GM13977 (cell line): Measurements from ENCODE around the gene CLIP4.

Experiments used
- DNase-seq: peaks from one replicate; pipeline ENCODE4 v3.0.0; 2012; ENCODE audit warnings: low spot score
- in situ Hi-C: fragments of 300-500 bp; cut with MboI; formaldehyde crosslinking; loops from one replicate; pipeline ENCODE4 v1.12.0; 2022; ENCODE audit warnings: low sequenced_read_pairs, low pct_unique_long_range_greater_than_20kb, mixed read lengths, inconsistent platforms; ENCODE audit not compliant: unreplicated experiment
- TF ChIP-seq, protein P1 (sequence below): IDR thresholded peaks from 2 replicates; pipeline ENCODE4 v1.5.1; 2012; ENCODE audit warnings: mild to moderate bottlenecking, control low read depth; ENCODE audit not compliant: insufficient read depth; ENCODE audit errors: extremely low read depth, missing control alignments

Gene CLIP4

DNA sequence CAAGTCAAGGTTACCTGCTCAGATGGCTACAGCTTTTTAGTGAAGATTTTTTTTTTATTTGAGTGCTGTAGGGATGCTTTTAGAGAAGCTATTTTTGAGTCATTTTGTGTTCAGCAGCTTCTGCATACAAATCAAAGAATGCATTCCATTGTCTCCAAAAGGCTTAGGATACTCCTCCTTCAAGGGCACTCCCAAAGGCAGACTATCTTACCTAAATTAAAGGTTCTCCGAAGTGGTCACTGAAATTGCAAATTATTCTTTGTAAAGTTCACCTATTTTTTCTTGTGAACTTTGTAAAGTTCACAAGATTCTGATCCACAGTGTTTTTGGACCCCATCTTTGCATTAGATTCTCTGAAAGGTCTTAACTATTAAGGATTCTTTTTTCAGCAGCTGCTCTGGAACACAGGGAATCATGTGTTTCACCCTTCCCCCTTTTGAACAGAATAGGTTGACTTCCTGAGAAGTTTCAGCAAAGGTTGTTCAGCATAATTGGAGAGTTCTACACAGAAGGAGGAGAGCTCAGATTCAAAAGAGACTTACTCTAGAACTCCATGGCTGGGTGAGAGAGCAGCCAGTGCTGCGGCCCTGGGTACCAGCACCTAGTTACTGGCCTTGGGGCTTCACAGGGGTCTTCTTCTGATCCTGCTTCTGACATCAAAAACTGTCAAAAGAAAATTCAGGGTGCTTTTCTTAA is 14.5 kb downstream of the CLIP4 start:
- in situ Hi-C loops = no loop called here
- DNase-seq = no peak
- TF ChIP-seq, protein P1, sequence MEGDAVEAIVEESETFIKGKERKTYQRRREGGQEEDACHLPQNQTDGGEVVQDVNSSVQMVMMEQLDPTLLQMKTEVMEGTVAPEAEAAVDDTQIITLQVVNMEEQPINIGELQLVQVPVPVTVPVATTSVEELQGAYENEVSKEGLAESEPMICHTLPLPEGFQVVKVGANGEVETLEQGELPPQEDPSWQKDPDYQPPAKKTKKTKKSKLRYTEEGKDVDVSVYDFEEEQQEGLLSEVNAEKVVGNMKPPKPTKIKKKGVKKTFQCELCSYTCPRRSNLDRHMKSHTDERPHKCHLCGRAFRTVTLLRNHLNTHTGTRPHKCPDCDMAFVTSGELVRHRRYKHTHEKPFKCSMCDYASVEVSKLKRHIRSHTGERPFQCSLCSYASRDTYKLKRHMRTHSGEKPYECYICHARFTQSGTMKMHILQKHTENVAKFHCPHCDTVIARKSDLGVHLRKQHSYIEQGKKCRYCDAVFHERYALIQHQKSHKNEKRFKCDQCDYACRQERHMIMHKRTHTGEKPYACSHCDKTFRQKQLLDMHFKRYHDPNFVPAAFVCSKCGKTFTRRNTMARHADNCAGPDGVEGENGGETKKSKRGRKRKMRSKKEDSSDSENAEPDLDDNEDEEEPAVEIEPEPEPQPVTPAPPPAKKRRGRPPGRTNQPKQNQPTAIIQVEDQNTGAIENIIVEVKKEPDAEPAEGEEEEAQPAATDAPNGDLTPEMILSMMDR = no peak

DNA sequence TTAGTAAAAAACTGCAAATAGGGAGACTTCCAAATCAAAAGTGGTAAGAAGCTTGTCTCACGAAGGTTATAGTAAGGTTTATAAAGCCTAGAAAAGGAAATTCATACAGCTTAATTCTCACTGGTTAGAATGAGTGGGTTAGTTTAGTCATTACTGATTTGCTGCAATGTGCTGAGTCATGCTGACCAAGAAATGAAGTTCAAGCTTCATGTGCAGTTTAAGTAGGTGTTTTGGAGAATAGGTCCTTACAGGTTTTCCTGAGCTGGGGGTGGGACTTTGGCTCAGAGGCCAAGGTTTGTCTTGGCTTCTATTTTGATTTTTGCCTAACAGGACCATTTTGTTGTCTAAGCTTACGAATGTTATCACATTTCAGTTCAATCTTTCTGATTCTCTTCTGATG is 15.1 kb downstream of the CLIP4 start:
- in situ Hi-C loops = no loop called here
- DNase-seq = no peak
- TF ChIP-seq, protein P1 = no peak

- in situ Hi-C loops = no loop called here
- no peak for DNase-seq
- TF ChIP-seq, protein P1 = no peak
These were observed 19.7 kb downstream of the CLIP4 start for GRCh38 chr2:29134933-29135332.

DNA sequence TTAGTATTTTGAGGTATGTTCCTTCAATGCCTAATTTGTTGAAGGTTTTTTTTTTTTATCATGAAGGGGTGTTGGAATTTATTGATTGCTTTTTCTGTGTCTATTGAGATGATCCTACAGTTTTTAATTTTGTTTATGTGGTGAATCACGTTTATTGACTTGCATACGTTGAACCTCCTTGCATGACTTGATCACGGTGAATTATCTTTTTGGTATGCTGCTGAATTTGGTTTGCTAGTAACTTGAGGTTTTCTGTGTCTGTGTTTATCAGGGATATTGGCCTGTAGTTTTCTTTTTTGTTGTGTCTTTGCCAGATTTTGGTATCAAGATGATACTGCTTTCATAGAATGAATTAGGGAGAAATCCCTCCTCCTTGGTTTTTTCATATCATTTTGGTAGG is 23.9 kb downstream of the CLIP4 start:
- DNase-seq = no peak
- in situ Hi-C loops = no loop called here
- TF ChIP-seq, protein P1 = no peak

DNA sequence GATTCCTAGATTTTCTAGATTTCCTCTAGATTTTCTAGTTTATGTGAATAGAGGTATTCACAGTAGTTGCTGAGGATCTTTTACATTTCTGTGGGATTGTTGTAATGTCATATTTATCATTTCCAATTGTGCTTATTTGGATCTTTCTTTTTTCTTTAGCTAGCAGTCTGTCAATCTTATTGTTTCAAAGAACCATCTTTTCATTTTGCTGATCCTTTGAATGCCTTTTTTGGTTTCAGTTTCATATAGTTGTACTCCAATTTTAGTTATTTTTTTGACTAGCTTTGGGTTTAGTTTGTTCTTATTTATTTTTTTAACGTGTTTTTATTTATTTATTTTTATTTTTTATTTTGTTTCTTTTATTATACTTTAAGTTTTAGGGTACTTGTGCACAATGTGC is 24.5 kb downstream of the CLIP4 start:
- no peak for DNase-seq
- in situ Hi-C loops = no loop called here
- TF ChIP-seq, protein P1 = no peak

GRCh38 chr2:29143657-29144056 is 28.4 kb downstream of the CLIP4 start:
- in situ Hi-C loops = no loop called here
- TF ChIP-seq, protein P1 = no peak
- DNase-seq = no peak
